CD4-positive, alpha-beta T cell treated with Interleukin-6 for 4 hours (primary cell): ENCODE results near the gene CTAG1B.
"Not testable (repeated sequence)": the region's sequence is repeated elsewhere in the genome, so short reads cannot be mapped to it uniquely, and the experiment has no call there.

Source experiments
- DNase-seq: peaks from one replicate; pipeline ENCODE4 v3.0.0-alpha.2; 2020; ENCODE audit warnings: mixed read lengths

Gene CTAG1B

DNA sequence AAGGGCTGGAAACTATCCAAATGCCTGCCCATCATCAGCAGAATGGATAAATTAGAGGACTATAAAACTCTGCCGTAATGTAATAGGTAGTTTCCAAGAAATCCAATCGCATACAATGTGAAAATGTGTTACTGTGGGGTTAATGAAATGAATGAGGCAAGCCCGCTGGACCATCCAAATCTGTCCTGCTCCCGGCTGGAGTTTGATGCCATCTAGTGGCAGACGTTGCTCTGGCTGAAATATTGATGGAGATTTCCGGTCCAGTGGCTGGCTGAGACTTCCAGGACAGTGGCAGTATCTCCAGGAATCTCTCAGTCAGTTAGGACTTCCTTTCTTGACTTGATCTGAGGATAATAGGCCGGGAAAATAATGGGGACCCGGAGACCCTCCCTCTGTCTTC lies 36.1 kb downstream of the CTAG1B start:
- DNase-seq, result not testable (repeated sequence)

DNA sequence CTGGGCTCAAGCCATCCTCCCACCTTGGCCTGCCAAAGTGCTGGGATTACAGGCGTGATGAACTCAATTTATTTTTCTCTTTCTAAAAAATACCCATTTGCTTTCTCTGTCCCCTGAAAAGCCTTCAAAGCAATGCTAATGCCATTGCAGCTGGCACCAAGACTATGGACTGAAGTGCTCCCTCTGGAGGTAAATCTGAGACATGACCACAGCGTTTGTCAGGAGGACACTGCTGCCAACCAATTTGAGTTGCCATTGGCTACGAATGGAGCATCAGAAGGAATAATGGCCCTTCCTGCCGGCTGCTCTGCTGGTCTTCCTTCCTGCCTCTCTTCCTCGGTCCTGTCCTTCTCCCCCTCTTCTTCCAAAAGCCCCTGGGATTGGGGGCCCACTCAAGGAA lies 44.0 kb downstream of the CTAG1B start:
- DNase-seq, result not testable (repeated sequence)

DNA sequence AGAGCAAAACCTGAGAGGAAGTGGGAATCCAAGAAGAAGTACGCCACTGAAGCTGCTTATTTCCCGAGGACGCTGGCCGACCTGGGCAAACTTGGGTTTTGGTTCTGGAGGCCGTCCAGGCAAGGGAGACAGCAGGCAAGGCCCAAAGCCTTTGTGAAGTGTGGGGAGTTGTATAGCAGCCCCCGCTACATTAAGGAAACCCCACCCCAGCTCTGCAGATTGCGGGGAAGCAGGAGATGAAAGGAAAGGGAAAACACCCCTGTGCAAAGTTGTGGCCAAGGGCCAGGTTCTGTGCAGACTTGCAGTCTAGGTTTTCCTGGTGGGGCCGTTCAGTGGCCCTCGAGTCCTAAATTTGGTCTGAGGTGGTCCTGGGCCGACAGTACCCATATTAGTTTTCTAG lies 46.0 kb downstream of the CTAG1B start:
- not testable (repeated sequence) for DNase-seq

DNA sequence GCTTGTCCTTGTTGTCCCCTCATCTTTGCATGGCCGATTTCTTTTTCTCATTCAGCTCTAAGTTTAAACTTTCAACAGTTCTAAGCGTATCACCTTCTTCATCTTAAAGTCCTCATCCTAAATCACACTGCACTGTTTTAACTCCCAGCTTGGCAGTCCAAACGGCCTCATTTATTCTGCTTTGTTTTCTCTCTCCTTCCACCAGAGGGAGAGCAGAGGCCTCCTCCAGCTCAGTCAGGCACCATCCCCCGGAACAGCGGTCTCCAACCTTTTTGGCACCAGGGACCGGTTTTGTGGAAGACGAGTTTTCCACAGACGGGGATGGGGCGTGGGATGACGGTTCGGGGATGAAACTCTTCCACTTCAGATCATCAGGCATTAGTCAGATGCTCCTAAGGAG lies 48.7 kb downstream of the CTAG1B start:
- DNase-seq, result not testable (repeated sequence)
